Activated CD4-positive, alpha-beta T cell treated with anti-CD3 and anti-CD28 coated beads, Interleukin-2, Interleukin-4, amounts not matched to agents 100 ng/mL and 50 ng/mL, durations not matched to agents 16 hours and 8 hours (primary cell): ENCODE measurements around the gene SLC6A17.
A peak's percentile ranks its signal among the peaks of the same experiment; 100 is the strongest.

ENCODE experiments used
- DNase-seq: peaks from one replicate; pipeline ENCODE4 v3.0.0-alpha.2; 2020; ENCODE audit warnings: low spot score

SLC6A17 gene

DNA sequence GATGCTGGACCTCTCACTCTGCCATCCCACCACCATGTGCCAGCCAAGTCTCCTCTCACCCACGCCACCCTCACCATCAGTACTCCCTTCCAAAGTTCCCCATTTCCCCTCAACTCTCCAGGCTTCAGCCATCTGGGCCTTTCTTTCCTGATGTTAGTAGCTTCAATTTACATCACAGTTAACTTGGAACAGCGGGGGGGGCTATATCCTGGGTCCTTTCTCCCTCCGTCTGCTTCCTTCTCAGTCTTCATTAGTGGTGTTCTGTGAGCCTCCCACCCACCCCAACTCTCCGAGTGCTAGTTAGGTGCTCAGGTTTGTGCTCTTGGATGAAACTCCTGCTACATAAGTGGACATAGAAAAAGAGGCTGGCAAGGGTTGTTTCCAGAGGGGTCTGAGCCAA lies 91.8 kb downstream of the SLC6A17 start:
- DNase-seq: no peak

DNA sequence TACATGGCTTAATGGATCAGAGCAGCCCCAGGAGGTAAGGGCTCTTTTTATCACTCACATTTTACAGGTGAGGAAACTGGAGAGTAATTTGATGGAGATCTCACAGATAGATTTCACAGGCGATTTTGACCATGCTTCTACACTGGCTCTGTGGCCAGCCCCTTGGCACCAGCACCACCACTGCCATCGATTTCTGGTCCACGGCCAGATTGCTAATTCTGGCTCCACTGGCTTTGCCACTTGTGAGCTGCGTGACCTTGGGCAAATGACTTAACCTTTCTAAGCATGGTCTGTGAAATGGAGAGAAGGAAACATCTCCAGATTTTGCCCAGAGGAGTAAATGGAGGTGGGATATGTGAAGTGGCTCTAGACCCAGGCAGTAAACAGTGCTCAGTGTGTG lies 92.4 kb downstream of the SLC6A17 start:
- DNase-seq: no peak

DNA sequence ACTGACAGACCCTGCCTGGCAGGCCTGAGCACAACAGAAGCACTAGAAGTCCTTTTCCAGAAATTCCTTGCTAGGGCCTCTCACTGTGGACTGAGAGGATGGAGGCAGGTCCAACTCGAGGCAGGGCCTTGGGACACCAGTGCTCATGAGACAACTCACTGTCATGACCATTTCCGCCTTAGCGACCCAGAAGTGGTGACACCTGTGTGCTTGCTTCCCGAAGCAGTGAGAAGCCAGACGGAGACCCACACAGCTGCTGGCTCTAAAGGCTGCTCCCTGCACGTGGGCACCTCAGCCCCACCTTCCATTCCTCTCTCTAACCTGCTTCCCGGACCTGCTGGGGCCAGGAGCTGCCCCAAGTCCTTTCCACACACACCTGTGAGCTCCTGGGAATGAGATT lies 92.9 kb downstream of the SLC6A17 start:
- no peak for DNase-seq

DNA sequence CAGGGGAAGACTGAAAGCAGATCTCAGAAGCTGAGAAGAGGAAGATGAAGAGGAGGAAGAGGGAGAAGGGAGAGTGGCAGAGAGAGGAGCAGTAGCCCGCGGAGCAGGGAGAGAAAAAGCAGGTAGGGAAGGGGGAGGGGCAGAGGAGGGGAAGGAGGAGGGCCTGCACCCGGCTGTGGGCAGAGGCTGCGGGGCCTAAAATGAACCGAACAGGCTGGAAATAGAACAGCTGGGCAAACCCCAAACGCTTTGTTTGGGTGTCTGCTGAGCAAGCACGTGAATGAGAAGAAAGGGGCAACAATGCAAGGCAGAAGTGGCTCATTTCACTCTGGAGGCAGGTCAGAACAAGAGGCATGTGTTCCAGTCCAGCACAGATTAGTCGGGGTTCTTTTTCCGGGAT lies 93.3 kb downstream of the SLC6A17 start:
- peak; percentile 9 for DNase-seq

GRCh38 chr1:110245876-110246620 lies 95.8 kb downstream of the SLC6A17 start:
- DNase-seq: no peak

DNA sequence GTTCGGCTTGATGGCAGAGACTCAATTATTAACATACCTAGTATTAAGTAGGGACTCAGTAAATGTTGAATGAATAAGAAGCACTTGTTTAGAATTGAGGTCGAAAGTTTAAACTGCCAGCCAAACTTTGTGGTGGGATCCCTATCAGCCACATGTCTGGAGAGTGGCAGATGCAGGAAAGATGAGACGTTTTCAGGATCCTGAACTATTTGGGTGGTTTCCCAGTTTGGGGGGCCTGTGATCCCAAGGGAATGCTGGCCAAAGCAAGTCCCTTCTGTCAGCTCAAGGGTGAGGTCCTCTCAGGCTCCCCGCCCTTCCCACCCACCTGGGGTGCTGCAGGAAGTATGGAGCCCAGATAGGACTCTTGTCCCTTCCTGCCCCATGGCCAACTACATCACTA lies 98.5 kb downstream of the SLC6A17 start:
- no peak for DNase-seq

GRCh38 chr1:110249256-110249655 lies 99.0 kb downstream of the SLC6A17 start:
- no peak for DNase-seq

- no peak for DNase-seq
Observed at GRCh38 chr1:110250008-110250407, 99.7 kb downstream of the SLC6A17 start.

- no peak for DNase-seq
Observed at GRCh38 chr1:110250749-110251148, 100.5 kb downstream of the SLC6A17 start.
